ENCODE data around the gene NRN1. TPM values are rescaled to one million over a fixed set of nuclear protein-coding genes. Genes with fewer than 3 reads are reported as not detected.
"Not testable (repeated sequence)": the region's sequence is repeated elsewhere in the genome, so short reads cannot be mapped to it uniquely, and the experiment has no call there.

Gene NRN1
- total RNA-seq = 10 to 100 TPM in 1 of 2 donors, not detected in 1; 25.1 TPM

GRCh38 chr6:6006428-6007365 lies at the start of gene NRN1:
Gene NRN1 (minus strand): TSS chr6:6006925. CDS start chr6:6006749, 176 bp downstream.
- peak within 1 kb of the TSS in 1 of 2 donors; percentile 93 for H3K27ac Mint-ChIP-seq
- peaks cover 0 to 5% of the 10 kb centered on the region in 2 donors for H3K9me3 Mint-ChIP-seq
- peaks cover 18 to 31% of the 10 kb centered on the region in 2 donors for H3K36me3 Mint-ChIP-seq
- no peak for ATAC-seq
- DNase-seq (ENCODE audit: low spot score in 2 of 2) = no peak

GRCh38 chr6:6052216-6052615 lies 45.5 kb upstream of the NRN1 start:
- H3K9me3 Mint-ChIP-seq = no peaks in the 10 kb centered on the region
- peaks cover 0 to 10% of the 10 kb centered on the region in 2 donors for H3K36me3 Mint-ChIP-seq
- H3K27ac Mint-ChIP-seq = no peak overlapping the region
- ATAC-seq (no peak), DNase-seq (ENCODE audit: low spot score in 2 of 2) (no peak)

GRCh38 chr6:6046716-6047115 lies 40.0 kb upstream of the NRN1 start:
- no peaks in the 10 kb centered on the region for H3K9me3 Mint-ChIP-seq
- ATAC-seq (no peak), DNase-seq (ENCODE audit: low spot score in 2 of 2) (no peak)
- peaks cover 0 to 10% of the 10 kb centered on the region in 2 donors for H3K36me3 Mint-ChIP-seq
- no peak overlapping the region for H3K27ac Mint-ChIP-seq

- ATAC-seq = peak in 1 of 2 donors; percentile 94
Observed at GRCh38 chr6:6039946-6040509, 33.3 kb upstream of the NRN1 start.

GRCh38 chr6:6037179-6037578 lies 30.5 kb upstream of the NRN1 start:
- Mint-ChIP-seq H3K27ac (no peak overlapping the region), H3K36me3 (no peaks in the 10 kb centered on the region), H3K9me3 (no peaks in the 10 kb centered on the region)
- DNase-seq (ENCODE audit: low spot score in 2 of 2) (no peak), ATAC-seq (no peak)

More at GRCh38 chr6:6039946-6040509, 33.3 kb upstream of the NRN1 start:
- no peaks in the 10 kb centered on the region for H3K9me3 Mint-ChIP-seq
- no peaks in the 10 kb centered on the region for H3K36me3 Mint-ChIP-seq
- no peak overlapping the region for H3K27ac Mint-ChIP-seq
- no peak for DNase-seq (ENCODE audit: low spot score in 2 of 2)

- Mint-ChIP-seq H3K27ac (no peak overlapping the region), H3K36me3 (no peaks in the 10 kb centered on the region), H3K9me3 (no peaks in the 10 kb centered on the region)
- DNase-seq (ENCODE audit: low spot score in 2 of 2) = no peak
- ATAC-seq = no peak
Observed at GRCh38 chr6:6033858-6034257, 27.1 kb upstream of the NRN1 start.

GRCh38 chr6:6026513-6027205 lies 19.9 kb upstream of the NRN1 start:
- H3K27ac Mint-ChIP-seq = no peak overlapping the region
- H3K9me3 Mint-ChIP-seq = no peaks in the 10 kb centered on the region
- DNase-seq (ENCODE audit: low spot score in 2 of 2) (no peak), ATAC-seq (no peak)
- no peaks in the 10 kb centered on the region for H3K36me3 Mint-ChIP-seq

- H3K36me3 Mint-ChIP-seq = no peaks in the 10 kb centered on the region
Observed at GRCh38 chr6:6025736-6026135, 19.0 kb upstream of the NRN1 start.

GRCh38 chr6:6024220-6024619 lies 17.5 kb upstream of the NRN1 start:
- Mint-ChIP-seq H3K27ac (no peak overlapping the region), H3K36me3 (no peaks in the 10 kb centered on the region), H3K9me3 (no peaks in the 10 kb centered on the region)
- no peak for ATAC-seq
- DNase-seq (ENCODE audit: low spot score in 2 of 2) = no peak

More at GRCh38 chr6:6025736-6026135, 19.0 kb upstream of the NRN1 start:
- ATAC-seq (no peak), DNase-seq (ENCODE audit: low spot score in 2 of 2) (no peak)
- Mint-ChIP-seq H3K27ac (no peak overlapping the region), H3K9me3 (no peaks in the 10 kb centered on the region)

GRCh38 chr6:6022841-6023240 lies 16.1 kb upstream of the NRN1 start:
- H3K36me3 Mint-ChIP-seq; ATAC-seq; H3K27ac Mint-ChIP-seq; DNase-seq (ENCODE audit: low spot score in 2 of 2); H3K9me3 Mint-ChIP-seq: not testable (repeated sequence)

- ATAC-seq = peak; percentile 63 to 71
- Mint-ChIP-seq H3K36me3 (peaks cover 16 to 26% of the 10 kb centered on the region in 2 donors), H3K9me3 (peaks cover 0 to 5% of the 10 kb centered on the region in 2 donors), H3K27ac (no peak overlapping the region)
- peak in 1 of 2 donors; percentile 72 for DNase-seq (ENCODE audit: low spot score in 2 of 2)
Observed at GRCh38 chr6:6008648-6009421, 2.1 kb upstream of the NRN1 start.

GRCh38 chr6:6008089-6008647 lies 1.4 kb upstream of the NRN1 start:
- ATAC-seq (peak; percentile 6 to 23), DNase-seq (ENCODE audit: low spot score in 2 of 2) (no peak)
- Mint-ChIP-seq H3K36me3 (peaks cover 18 to 28% of the 10 kb centered on the region in 2 donors), H3K27ac (peak overlapping the region in 1 of 2 donors; percentile 93), H3K9me3 (peaks cover 0 to 5% of the 10 kb centered on the region in 2 donors)

- peaks cover 0 to 5% of the 10 kb centered on the region in 2 donors for H3K9me3 Mint-ChIP-seq
- peak in 1 of 2 donors; percentile 79 for ATAC-seq
- peak overlapping the region in 1 of 2 donors; percentile 93 for H3K27ac Mint-ChIP-seq
- peaks cover 18 to 28% of the 10 kb centered on the region in 2 donors for H3K36me3 Mint-ChIP-seq
- DNase-seq (ENCODE audit: low spot score in 2 of 2) = no peak
Observed at GRCh38 chr6:6007366-6008088, 802 bp upstream of the NRN1 start.

GRCh38 chr6:6006006-6006427 lies 708 bp downstream of the NRN1 start:
- no peak overlapping the region for H3K27ac Mint-ChIP-seq

More at GRCh38 chr6:6006006-6006427, 708 bp downstream of the NRN1 start:
- H3K9me3 Mint-ChIP-seq = peaks cover 0 to 5% of the 10 kb centered on the region in 2 donors
- no peak for ATAC-seq
- DNase-seq (ENCODE audit: low spot score in 2 of 2) = no peak
- peaks cover 18 to 36% of the 10 kb centered on the region in 2 donors for H3K36me3 Mint-ChIP-seq

Data from activated naive CD4-positive, alpha-beta T cell treated with anti-CD3 and anti-CD28 coated beads, Interleukin-2, amount 50 U/mL, for 72 hours (primary cell).